Common myeloid progenitor, CD34-positive (primary cell): ENCODE data around the gene FOXA2.

Experiments used
- CTCF ChIA-PET: fragments of 350-600 bp; sonication (Branson Sonifier 250); formaldehyde crosslinking; loops from one replicate; lab custom pipeline; 2021; ENCODE audit warnings: antibody characterized with exemption; lab: Charles Lee
- POLR2A ChIA-PET: fragments of 350-600 bp; sonication (Branson Sonifier 250); formaldehyde crosslinking; loops from one replicate; lab custom pipeline; 2021; ENCODE audit warnings: antibody characterized with exemption; lab: Charles Lee
- DNase-seq, 3 donors: peaks; one replicate each; pipeline versions ENCODE4 v3.0.0 to v3.0.0-alpha.2; 2013
- H3K27ac ChIP-seq, 2 experiments: 1 replicate in 1 of 2; 2 replicates in 1 of 2; pipeline ENCODE4 v1.7.0; 2013; ENCODE audit warnings: inconsistent platforms in 2 of 2, low read length in 2 of 2, mild to moderate bottlenecking in 2 of 2, low read depth in 1 of 2, moderate library complexity in 1 of 2; ENCODE audit not compliant: severe bottlenecking in 2 of 2, insufficient read depth in 1 of 2, poor library complexity in 1 of 2
- H3K27me3 ChIP-seq, 5 experiments: replicated peaks in 2 of 5; 1 replicate in 3 of 5; 2 replicates in 2 of 5; pipeline versions ENCODE4 v1.6.1 to v1.7.0; 2013; ENCODE audit warnings: low read length in 4 of 5, mild to moderate bottlenecking in 2 of 5, moderate library complexity in 2 of 5, inconsistent platforms in 1 of 5; ENCODE audit not compliant: insufficient read depth in 5 of 5, control insufficient read depth in 4 of 5
- H3K36me3 ChIP-seq, 4 experiments: 1 replicate in 2 of 4; 2 replicates in 2 of 4; pipeline versions ENCODE4 v1.6.1 to v1.7.0; 2013; ENCODE audit warnings: low read length in 3 of 4, control low read depth in 1 of 4, mild to moderate bottlenecking in 1 of 4; ENCODE audit not compliant: control insufficient read depth in 4 of 4, insufficient read depth in 4 of 4
- H3K4me1 ChIP-seq, 4 experiments: 1 replicate in 3 of 4; 2 replicates in 1 of 4; pipeline versions ENCODE4 v1.6.1 to v1.7.1; 2013; ENCODE audit warnings: low read length in 3 of 4, mild to moderate bottlenecking in 3 of 4, control low read depth in 1 of 4, inconsistent platforms in 1 of 4, moderate library complexity in 1 of 4; ENCODE audit not compliant: control insufficient read depth in 4 of 4, insufficient read depth in 4 of 4; ENCODE audit errors: control extremely low read depth in 1 of 4
- H3K4me3 ChIP-seq, 7 experiments: 1 replicate in 4 of 7; 2 replicates in 3 of 7; pipeline versions ENCODE4 v1.5.1 to v1.7.0; 2013; ENCODE audit warnings: mild to moderate bottlenecking in 7 of 7, low read length in 6 of 7, moderate library complexity in 6 of 7, inconsistent platforms in 2 of 7, low read depth in 2 of 7, control low read depth in 1 of 7; ENCODE audit not compliant: insufficient read depth in 4 of 7, control insufficient read depth in 1 of 7; ENCODE audit errors: extremely low read depth in 1 of 7
- H3K9me3 ChIP-seq, 5 experiments: 1 replicate in 4 of 5; 2 replicates in 1 of 5; pipeline versions ENCODE4 v1.6.1 to v1.7.1; 2013; ENCODE audit warnings: low read length in 4 of 5, mild to moderate bottlenecking in 2 of 5, inconsistent platforms in 1 of 5, low read depth in 1 of 5, moderate library complexity in 1 of 5; ENCODE audit not compliant: control insufficient read depth in 4 of 5, insufficient read depth in 2 of 5; ENCODE audit errors: control extremely low read depth in 1 of 5
- WGBS: methylation state at CpG from one replicate; pipeline ENCODE4 v1.1.5; 2013; ENCODE audit not compliant: insufficient coverage; 5-methylcytosine and 5-hydroxymethylcytosine counted together

The FOXA2 gene

GRCh38 chr20:22585786-22586493 lies 1.6 kb upstream of the FOXA2 start:
- ChIA-PET POLR2A (no interaction called here), CTCF (interaction anchor here (0.7 to 4.3 kb wide), 14 partner anchors 8 to 254 kb away, joined by 3 to 57 read pairs (median 5); no protein-coding TSS in a partner anchor)
- H3K4me1 ChIP-seq = peaks cover 0 to 34% (median 15%) of the 10 kb centered on the region in 4 experiments
- 21% methylated on average over 21 of the region's 29 CpGs for WGBS
- no peak overlapping the region for H3K4me3 ChIP-seq
- no peak for DNase-seq
- H3K9me3 ChIP-seq = peaks cover 0 to 7% (median 4%) of the 10 kb centered on the region in 5 experiments
- no peaks in the 10 kb centered on the region for H3K36me3 ChIP-seq
- H3K27ac ChIP-seq = no peak overlapping the region
- peaks cover 13 to 100% (median 58%) of the 10 kb centered on the region in 5 experiments for H3K27me3 ChIP-seq

DNA sequence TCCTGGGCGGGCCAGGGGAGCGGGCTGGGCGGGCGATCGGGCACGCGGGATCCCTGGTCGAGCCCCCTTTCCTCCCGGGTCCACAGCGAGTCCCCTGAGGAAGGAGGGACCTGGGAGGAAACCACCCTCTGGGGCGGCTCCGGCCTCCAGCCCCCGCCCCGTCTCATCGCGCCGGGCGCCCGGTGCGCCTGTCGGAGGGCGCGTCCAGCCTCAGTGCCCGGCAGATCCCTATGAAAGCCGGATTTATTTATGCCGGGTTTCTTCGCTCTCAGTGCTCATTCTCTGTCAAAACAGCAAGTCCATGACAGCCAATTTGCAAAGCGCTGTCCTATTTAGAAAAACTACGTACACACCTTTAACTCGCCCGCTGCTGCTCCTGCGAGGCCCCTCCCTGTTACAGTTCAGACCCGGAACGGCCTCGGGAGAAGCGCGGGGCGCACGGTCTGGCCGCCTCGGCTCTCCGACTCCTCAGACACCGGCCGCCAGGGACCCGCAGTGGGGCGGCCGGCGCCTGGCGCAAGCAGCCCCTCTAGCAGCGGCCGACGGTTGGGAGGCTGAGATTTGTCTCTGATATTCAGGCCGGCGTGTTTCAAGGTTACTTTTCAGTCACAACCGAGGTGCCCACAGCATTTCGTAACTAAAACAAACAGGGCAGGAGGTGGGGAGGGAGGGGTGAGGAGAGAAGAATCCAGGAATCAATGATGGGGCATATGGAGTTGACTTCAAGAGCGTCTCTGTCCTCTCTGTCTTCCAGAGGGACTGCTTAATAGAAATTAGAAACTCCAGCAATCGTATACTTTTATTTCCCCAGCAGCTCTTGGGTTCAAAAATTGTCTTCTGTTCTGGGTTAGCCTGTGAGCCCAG lies 782 bp upstream of the FOXA2 start:
- Histone ChIP-seq H3K36me3 (no peaks in the 10 kb centered on the region), H3K27me3 (peaks cover 12 to 100% (median 54%) of the 10 kb centered on the region in 5 experiments), H3K27ac (no peak overlapping the region), H3K4me3 (peak overlapping the region in 1 of 7 experiments; percentile 4), H3K4me1 (peaks cover 0 to 34% (median 15%) of the 10 kb centered on the region in 4 experiments), H3K9me3 (peaks cover 0 to 7% (median 4%) of the 10 kb centered on the region in 5 experiments)
- WGBS = 6% methylated on average over 54 of the region's 58 CpGs
- ChIA-PET POLR2A (no interaction called here), CTCF (interaction anchor here (2.3 to 4.3 kb wide), 2 partner anchors 21 to 245 kb away, joined by 7 to 57 read pairs; no protein-coding TSS in a partner anchor)
- no peak for DNase-seq

GRCh38 chr20:22583773-22584521 lies 425 bp downstream of the FOXA2 start:
- 3% methylated on average over 9 of the region's 41 CpGs for WGBS
- Histone ChIP-seq H3K36me3 (no peaks in the 10 kb centered on the region), H3K9me3 (peaks cover 0 to 7% (median 4%) of the 10 kb centered on the region in 5 experiments), H3K4me3 (peak overlapping the region in 3 of 7 experiments; percentile 34 to 59 (median 37)), H3K27me3 (peaks cover 11 to 100% (median 58%) of the 10 kb centered on the region in 5 experiments), H3K27ac (no peak overlapping the region), H3K4me1 (peaks cover 0 to 37% (median 15%) of the 10 kb centered on the region in 4 experiments)
- CTCF ChIA-PET = interaction anchor here (1.1 kb wide), 1 partner anchor 244 kb away, joined by 3 read pairs; no protein-coding TSS in a partner anchor
- peak in 1 of 3 donors; percentile 33 for DNase-seq
- POLR2A ChIA-PET = no interaction called here

GRCh38 chr20:22582964-22583772 lies 1.2 kb downstream of the FOXA2 start:
- peak overlapping the region in 5 of 7 experiments; percentile 19 to 59 (median 34) for H3K4me3 ChIP-seq

GRCh38 chr20:22582386-22582963 lies 1.9 kb downstream of the FOXA2 start:
- Histone ChIP-seq H3K27ac (no peak overlapping the region), H3K27me3 (peaks cover 7 to 100% (median 62%) of the 10 kb centered on the region in 5 experiments), H3K4me3 (peak overlapping the region in 3 of 7 experiments; percentile 19 to 59 (median 37)), H3K4me1 (peaks cover 0 to 40% (median 16%) of the 10 kb centered on the region in 4 experiments), H3K36me3 (no peaks in the 10 kb centered on the region), H3K9me3 (peaks cover 0 to 7% (median 4%) of the 10 kb centered on the region in 5 experiments)
- 4% methylated on average over 50 of the region's 54 CpGs for WGBS
- DNase-seq = peak in 2 of 3 donors; percentile 43
- CTCF ChIA-PET = interaction anchor here (1.1 kb wide), 1 partner anchor 243 kb away, joined by 3 read pairs; no protein-coding TSS in a partner anchor
- POLR2A ChIA-PET = no interaction called here

More at GRCh38 chr20:22582964-22583772, 1.2 kb downstream of the FOXA2 start:
- CTCF ChIA-PET = interaction anchor here (1.1 kb wide), 1 partner anchor 244 kb away, joined by 3 read pairs; no protein-coding TSS in a partner anchor
- DNase-seq = peak in 1 of 3 donors; percentile 39
- POLR2A ChIA-PET = no interaction called here
- peaks cover 0 to 7% (median 4%) of the 10 kb centered on the region in 5 experiments for H3K9me3 ChIP-seq
- no peaks in the 10 kb centered on the region for H3K36me3 ChIP-seq
- no peak overlapping the region for H3K27ac ChIP-seq
- WGBS = 3% methylated on average over 41 of the region's 66 CpGs
- peaks cover 7 to 100% (median 60%) of the 10 kb centered on the region in 5 experiments for H3K27me3 ChIP-seq
- H3K4me1 ChIP-seq = peaks cover 0 to 38% (median 15%) of the 10 kb centered on the region in 4 experiments
